Epithelial cell of prostate (primary cell): ENCODE results near the gene UGT2A3.
"Not testable (repeated sequence)": the region's sequence is repeated elsewhere in the genome, so short reads cannot be mapped to it uniquely, and the experiment has no call there.

Source experiments
- DNase-seq: peaks from one replicate; pipeline ENCODE4 v3.0.0-alpha.2; 2011; ENCODE audit warnings: low read depth, low spot score
- H3K27ac ChIP-seq: fragments of 450-650 bp; 2 replicates; pipeline ENCODE4 v1.5.1; 2017; ENCODE audit warnings: mild to moderate bottlenecking

UGT2A3 gene

DNA sequence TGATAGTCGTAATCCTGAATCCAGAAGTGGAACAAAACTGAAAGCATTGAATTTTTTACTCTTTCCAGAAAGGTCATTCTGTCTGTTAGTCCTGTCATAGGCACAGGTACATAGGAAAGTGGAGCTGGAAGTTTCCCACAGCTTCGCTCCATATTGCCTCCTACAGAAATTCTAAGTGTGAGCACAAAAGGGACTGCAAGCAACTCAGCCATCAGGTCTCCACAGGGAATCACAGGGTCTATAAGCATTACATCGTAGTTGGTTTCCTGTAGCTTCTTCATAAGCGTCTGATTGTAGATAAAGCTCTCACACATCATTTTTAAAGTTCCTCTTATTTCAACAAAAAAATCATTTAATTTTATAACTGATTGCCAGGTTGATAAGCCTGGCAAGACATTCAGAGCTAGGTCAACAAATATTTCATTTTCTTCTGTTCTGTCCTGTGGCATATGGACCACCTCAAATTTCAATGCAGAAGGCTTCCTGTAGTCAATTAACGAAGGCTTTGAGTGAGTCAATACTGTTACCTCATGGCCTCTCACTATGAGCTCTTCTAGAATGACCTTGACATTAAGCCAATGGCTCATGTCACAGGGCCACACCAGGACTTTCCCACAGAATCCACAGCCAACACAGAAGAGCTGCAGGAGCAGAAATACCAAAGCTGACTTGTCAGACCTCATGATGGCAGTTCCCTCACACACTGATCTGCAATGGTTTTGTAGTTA is at the start of gene UGT2A3:
UGT2A3 (minus strand) TSS at position 727 of the 728 bp plus-strand sequence; CDS start at position 683, 44 bp downstream.
- no peak within 1 kb of the TSS for H3K27ac ChIP-seq
- DNase-seq: no peak

DNA sequence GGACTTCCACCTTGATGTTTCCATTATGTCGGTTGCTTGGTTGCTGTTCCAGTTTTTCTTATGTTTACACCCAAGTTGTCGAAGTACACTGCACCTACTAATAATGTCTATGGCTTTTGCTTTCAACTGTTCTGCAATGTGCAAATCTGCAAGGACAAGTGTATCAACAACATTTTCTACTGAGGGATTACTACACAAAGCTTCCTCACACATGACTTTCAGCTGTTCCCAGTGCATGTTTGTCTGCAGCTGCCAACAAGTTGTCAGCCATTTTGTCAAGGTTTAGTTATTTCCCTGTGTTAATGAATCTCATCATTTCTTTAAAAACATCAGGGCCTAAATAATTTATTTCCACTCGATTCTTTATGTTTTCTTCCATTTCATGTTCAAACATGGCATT is 45.4 kb upstream of the UGT2A3 start:
- no peak overlapping the region for H3K27ac ChIP-seq
- no peak for DNase-seq

DNA sequence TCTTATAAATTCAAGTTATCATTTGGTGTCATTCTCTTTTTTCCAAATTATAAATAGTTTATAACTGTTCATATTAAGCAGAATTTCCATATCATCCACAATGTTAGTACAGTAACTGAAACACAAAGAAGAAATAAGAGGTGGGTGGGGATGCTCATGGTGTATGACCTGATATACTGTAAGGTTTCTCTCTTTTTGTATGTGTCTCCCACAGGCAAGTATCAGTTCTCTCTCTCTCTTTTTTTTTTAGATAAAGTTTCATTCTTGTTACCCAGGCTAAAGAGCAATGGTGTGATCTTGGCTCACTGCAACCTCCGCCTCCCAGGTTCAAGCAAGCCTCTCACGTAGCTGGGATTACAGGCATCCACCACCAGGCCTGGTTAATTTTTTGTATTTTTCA is 43.7 kb upstream of the UGT2A3 start:
- H3K27ac ChIP-seq: no peak overlapping the region
- no peak for DNase-seq

GRCh38 chr4:68987007-68987406 is 35.4 kb upstream of the UGT2A3 start:
- no peak for DNase-seq
- H3K27ac ChIP-seq: no peak overlapping the region

DNA sequence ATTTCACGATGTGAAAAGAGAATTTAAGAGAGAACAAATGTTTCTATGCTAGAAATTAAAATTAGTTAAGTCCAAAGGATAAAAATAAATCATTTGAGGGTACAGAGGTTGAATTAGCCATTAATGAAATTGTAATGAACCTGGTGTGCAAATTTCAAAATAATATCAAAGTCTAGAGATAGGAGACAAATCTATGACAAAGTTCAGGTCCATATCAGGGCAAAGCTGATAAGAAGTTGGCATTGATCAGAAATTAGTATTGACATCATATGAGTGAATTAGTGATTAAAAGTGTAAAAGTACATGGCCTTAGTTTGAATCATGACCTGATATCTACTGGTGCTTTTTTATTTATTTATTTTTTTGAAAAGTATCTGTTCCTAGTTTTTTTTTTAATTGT is 33.8 kb upstream of the UGT2A3 start:
- DNase-seq: no peak
- no peak overlapping the region for H3K27ac ChIP-seq

GRCh38 chr4:68984947-68985346 is 33.3 kb upstream of the UGT2A3 start:
- DNase-seq: no peak
- no peak overlapping the region for H3K27ac ChIP-seq

DNA sequence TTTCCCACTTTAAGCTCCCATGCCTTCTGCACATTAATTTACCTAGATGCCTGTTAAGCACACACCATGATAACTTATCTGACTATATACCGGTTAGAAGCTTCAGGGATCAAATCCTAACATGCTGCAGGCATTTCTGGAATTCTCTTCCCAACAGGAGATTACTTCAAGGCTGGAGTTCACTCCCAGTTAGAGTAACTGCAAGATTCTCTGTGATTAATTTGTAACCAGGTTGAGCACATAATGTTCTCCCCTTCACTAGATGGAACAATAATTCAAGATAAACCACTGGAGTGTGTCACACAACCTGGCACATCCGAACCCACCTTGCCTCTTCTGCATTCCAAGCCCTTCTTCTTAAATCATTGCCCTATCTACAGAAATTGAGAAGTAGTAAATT is 11.8 kb upstream of the UGT2A3 start:
- DNase-seq: no peak

DNA sequence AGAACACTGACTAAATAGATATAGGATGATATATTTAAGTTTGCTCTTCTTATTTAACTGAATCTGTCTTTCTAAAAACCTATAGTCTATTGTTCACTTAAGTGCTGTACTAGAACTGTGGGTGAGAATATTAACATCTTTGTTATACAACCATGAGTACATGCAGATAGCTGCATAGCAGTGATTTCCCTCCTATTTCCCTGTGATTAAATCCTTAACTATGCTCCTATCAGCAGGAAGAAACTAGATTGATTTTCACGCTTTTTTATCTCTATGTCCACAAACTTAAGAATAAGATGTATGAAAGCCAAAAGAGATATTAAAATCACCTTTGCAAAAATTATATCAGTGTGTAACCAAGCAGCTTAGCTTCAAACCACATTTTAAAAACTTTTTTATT is 11.3 kb upstream of the UGT2A3 start:
- DNase-seq: no peak
- no peak overlapping the region for H3K27ac ChIP-seq

More for the DNA sequence above, 11.8 kb upstream of the UGT2A3 start:
- H3K27ac ChIP-seq: no peak overlapping the region

GRCh38 chr4:68960294-68961163 is 8.9 kb upstream of the UGT2A3 start:
- no peak for DNase-seq
- no peak overlapping the region for H3K27ac ChIP-seq

GRCh38 chr4:68959085-68959484 is 7.5 kb upstream of the UGT2A3 start:
- not testable (repeated sequence) for DNase-seq, H3K27ac ChIP-seq

- H3K27ac ChIP-seq: no peak overlapping the region
- no peak for DNase-seq
Observed at GRCh38 chr4:68954126-68954525, 2.5 kb upstream of the UGT2A3 start.

- H3K27ac ChIP-seq: no peak overlapping the region
- DNase-seq: no peak
Observed at GRCh38 chr4:68953056-68953596, 1.5 kb upstream of the UGT2A3 start.

- no peak for DNase-seq
- H3K27ac ChIP-seq: no peak overlapping the region
Observed at GRCh38 chr4:68951806-68952585, 392 bp upstream of the UGT2A3 start.

- no peak for DNase-seq
Observed at GRCh38 chr4:68950033-68950432, 1.6 kb downstream of the UGT2A3 start.

DNA sequence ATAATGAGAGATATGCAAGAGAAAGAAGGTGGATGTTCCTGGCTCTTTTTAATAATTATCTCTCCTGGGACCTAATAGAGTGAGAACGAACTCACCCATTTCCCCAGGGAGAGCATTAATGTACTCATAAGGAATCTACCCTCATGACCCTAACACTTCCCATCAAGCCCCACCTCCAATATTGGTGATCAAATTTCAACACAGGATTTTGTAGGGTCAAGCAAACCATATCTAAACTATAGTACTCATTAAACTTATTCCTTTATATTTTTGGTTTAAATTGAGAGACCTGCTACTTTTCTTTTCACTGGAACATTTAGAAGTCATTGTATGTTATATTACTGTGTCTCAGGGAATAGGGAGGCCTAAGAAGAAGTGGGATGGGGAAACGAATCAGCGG is 2.6 kb downstream of the UGT2A3 start:
- no peak overlapping the region for H3K27ac ChIP-seq
- no peak for DNase-seq

More at GRCh38 chr4:68950033-68950432, 1.6 kb downstream of the UGT2A3 start:
- no peak overlapping the region for H3K27ac ChIP-seq

- no peak for DNase-seq
- no peak overlapping the region for H3K27ac ChIP-seq
Observed at GRCh38 chr4:68948044-68948743, 3.4 kb downstream of the UGT2A3 start.

DNA sequence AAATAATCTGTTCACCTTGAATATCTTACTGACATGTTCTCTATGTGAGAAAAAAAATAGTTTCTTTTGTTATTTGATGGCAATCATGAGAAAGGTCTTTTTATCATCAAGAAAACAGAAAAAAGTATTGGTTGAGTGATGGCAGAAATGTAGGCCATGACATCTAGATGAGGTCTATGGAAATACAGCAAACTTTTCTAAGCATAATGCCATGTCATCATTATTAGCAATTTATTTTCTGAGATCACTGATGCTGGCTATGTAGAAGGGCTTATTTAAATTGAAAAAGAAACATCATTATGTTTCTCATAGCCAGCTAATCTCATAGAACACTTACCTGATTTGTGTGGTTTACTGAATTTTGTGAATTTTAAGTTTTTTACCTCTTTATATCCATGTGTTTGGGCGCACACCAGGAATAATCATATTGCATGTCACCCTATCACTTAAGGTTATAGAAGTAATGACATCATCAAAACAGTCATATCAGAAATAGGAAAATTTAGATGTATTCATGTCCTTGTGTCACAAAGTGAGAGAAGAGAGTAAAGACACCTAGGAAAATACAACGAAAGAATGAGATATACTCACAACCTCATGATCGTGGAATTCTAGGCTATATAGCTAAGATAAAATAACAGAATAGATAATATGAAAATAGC is 22.4 kb downstream of the UGT2A3 start:
- no peak overlapping the region for H3K27ac ChIP-seq
- no peak for DNase-seq

DNA sequence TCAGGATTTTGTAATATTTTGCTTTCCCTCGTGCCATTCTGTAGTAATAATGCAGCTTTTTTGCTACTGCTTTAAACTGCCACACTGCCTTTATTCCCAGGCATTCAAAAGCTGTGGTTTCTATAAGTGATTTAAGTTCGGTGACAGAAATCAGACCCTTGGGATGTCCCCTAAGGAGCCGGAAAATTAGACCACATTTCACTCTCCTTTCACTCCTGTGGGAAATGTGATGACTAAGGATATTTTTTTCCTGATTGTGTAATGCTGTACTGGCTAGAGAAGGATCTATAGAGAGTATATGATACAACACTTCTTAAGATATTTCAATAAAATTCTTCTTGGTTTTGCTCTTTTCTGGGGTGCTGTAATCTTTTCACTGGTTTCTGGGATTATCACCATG is 24.4 kb downstream of the UGT2A3 start:
- DNase-seq: no peak

DNA sequence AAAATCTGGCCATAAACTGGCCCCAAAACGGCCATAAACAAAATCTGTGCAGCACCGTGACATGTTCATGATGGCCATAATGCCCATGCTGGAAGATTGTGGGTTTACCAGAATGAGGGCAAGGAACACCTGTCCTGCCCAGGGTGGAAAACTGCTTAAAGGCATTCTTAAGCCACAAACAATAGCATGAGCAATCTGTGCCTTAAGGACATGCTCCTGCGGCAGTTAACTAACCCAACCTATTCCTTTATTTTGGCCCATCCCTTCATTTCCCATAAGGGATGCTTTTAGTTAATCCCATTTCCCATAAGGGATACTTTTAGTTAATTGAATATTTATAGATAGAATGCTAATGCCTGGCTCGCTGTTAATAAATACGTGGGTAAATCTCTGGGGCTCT is 29.4 kb downstream of the UGT2A3 start:
- not testable (repeated sequence) for DNase-seq, H3K27ac ChIP-seq

More for the DNA sequence above, 24.4 kb downstream of the UGT2A3 start:
- no peak overlapping the region for H3K27ac ChIP-seq
